Mucosa of descending colon (tissue), 3 donors: ENCODE results near the gene MNT. TPM values are rescaled to one million over a fixed set of nuclear protein-coding genes. Genes with fewer than 3 reads are reported as not detected.
"Not testable (repeated sequence)": the region's sequence is repeated elsewhere in the genome, so short reads cannot be mapped to it uniquely, and the experiment has no call there.

Source experiments
- ATAC-seq: fragments of 200-7000 bp; cut with Tn5 transposase; one replicate; pipeline ENCODE4 v1.9.1; 2020; ENCODE audit warnings: mild to moderate bottlenecking, moderate library complexity
- DNase-seq, 3 donors: peaks; one replicate each; pipeline ENCODE4 v3.0.0-alpha.2; 2020
- H3K36me3 ChIP-seq: fragments of 200-600 bp; one replicate; pipeline ENCODE4 v1.8.0; 2021; ENCODE audit warnings: low read depth, mild to moderate bottlenecking
- H3K4me1 ChIP-seq: fragments of 200-600 bp; one replicate; pipeline ENCODE4 v1.8.0; 2021; ENCODE audit warnings: low read depth, mild to moderate bottlenecking
- H3K4me3 ChIP-seq: fragments of 200-600 bp; one replicate; pipeline ENCODE4 v1.8.0; 2021; ENCODE audit warnings: mild to moderate bottlenecking
- H3K9me3 ChIP-seq: fragments of 200-600 bp; one replicate; pipeline ENCODE4 v1.8.0; 2021; ENCODE audit warnings: mild to moderate bottlenecking
- CTCF ChIP-seq: fragments of 200-600 bp; IDR thresholded peaks from one replicate; pipeline ENCODE4 v1.8.0; 2022; ENCODE audit warnings: antibody characterized with exemption, mild to moderate bottlenecking
- intact Hi-C, 2 donors: fragments of 100-400 bp; cut with DNase I in 1 of 2; cut with micrococcal nuclease in 1 of 2; formaldehyde crosslinking; loops; one replicate each; pipeline versions ENCODE4 v1.11.0 to v1.11.1; 2022; cut with DNase I, micrococcal nuclease
- long read RNA-seq, 2 donors: library from polyadenylated mRNA; unstranded; transcript quantifications; one replicate each; pipeline ENCODE4 v2.0.0, GENCODE V29; 2019 to 2021
- total RNA-seq, 3 donors: library from RNA; stranded (reverse); fragmentation: NEBNext Ultra II Directional in 2 of 3; extraction: Animal tissue kit (Norgen Biotek cat#: 25700) in 2 of 3; gene quantifications; one replicate each; pipeline versions ENCODE4 v1.2.1 to v1.2.4, GENCODE V29; 2021 to 2023
- donor health status: DM: no; HTN: no; CAD: no; lungs with moderate emphysema.
- donor health status: DM: no; HTN: no; CAD: no.
- donor health status: DM: no; HTN: yes; CAD: no.

The MNT gene
- total RNA-seq = 10 to 100 TPM; 22.8 to 39.1 (median 25.2) TPM
- long read RNA-seq, donor 1, partial matches to known transcripts = 0 of 5 reads
- long read RNA-seq, donor 1, other reads (novel, unspliced or antisense) = 2 of 5 reads
- long read RNA-seq, donor 2, partial matches to known transcripts = 0 of 2 reads
- long read RNA-seq, donor 2, other reads (novel, unspliced or antisense) = 2 of 2 reads

- Histone ChIP-seq H3K4me1 (peaks cover 67% of the 10 kb centered on the region), H3K4me3 (peak within 1 kb of the TSS; percentile 98), H3K36me3 (peaks cover 11% of the 10 kb centered on the region), H3K9me3 (no peaks in the 10 kb centered on the region)
- DNase-seq (peak; percentile 94 to 97 (median 97)), ATAC-seq (peak; percentile 65)
- no peak for TF ChIP-seq CTCF
- intact Hi-C loops = no loop called here
Observed at GRCh38 chr17:2400877-2401425, at the start of gene MNT. Gene MNT (minus strand): TSS chr17:2401060. CDS start chr17:2400712, 348 bp downstream.

GRCh38 chr17:2450016-2450650 is 49.3 kb upstream of the MNT start:
- ATAC-seq = no peak
- H3K36me3 ChIP-seq = no peaks in the 10 kb centered on the region
- no peak for DNase-seq
- TF ChIP-seq CTCF = no peak
- peaks cover 4% of the 10 kb centered on the region for H3K9me3 ChIP-seq
- no peaks in the 10 kb centered on the region for H3K4me1 ChIP-seq
- intact Hi-C loops = no loop called here
- no peak overlapping the region for H3K4me3 ChIP-seq

GRCh38 chr17:2449486-2449885 is 48.6 kb upstream of the MNT start:
- Histone ChIP-seq H3K9me3 (peaks cover 4% of the 10 kb centered on the region), H3K4me3 (no peak overlapping the region), H3K4me1 (no peaks in the 10 kb centered on the region), H3K36me3 (no peaks in the 10 kb centered on the region)
- intact Hi-C loops = no loop called here
- no peak for ATAC-seq
- DNase-seq = no peak
- TF ChIP-seq CTCF = no peak

GRCh38 chr17:2447479-2447878 is 46.6 kb upstream of the MNT start:
- H3K4me3 ChIP-seq, intact Hi-C loops, H3K9me3 ChIP-seq, ATAC-seq, H3K36me3 ChIP-seq, DNase-seq, H3K4me1 ChIP-seq: not testable (repeated sequence)

GRCh38 chr17:2445638-2446037 is 44.8 kb upstream of the MNT start:
- Histone ChIP-seq H3K4me3 (no peak overlapping the region), H3K36me3 (no peaks in the 10 kb centered on the region), H3K4me1 (peaks cover 7% of the 10 kb centered on the region), H3K9me3 (peaks cover 4% of the 10 kb centered on the region)
- intact Hi-C loops = no loop called here
- ATAC-seq (no peak), DNase-seq (no peak)
- no peak for TF ChIP-seq CTCF

- intact Hi-C loops = no loop called here
Observed at GRCh38 chr17:2444382-2444781, 43.5 kb upstream of the MNT start.

More at GRCh38 chr17:2444382-2444781, 43.5 kb upstream of the MNT start:
- H3K4me1 ChIP-seq = peaks cover 7% of the 10 kb centered on the region
- no peaks in the 10 kb centered on the region for H3K36me3 ChIP-seq
- no peak for DNase-seq
- no peak for ATAC-seq
- no peak overlapping the region for H3K4me3 ChIP-seq
- peaks cover 4% of the 10 kb centered on the region for H3K9me3 ChIP-seq
- TF ChIP-seq CTCF = no peak
